Measurements from ENCODE around the gene TRIP13.

Gene TRIP13

DNA sequence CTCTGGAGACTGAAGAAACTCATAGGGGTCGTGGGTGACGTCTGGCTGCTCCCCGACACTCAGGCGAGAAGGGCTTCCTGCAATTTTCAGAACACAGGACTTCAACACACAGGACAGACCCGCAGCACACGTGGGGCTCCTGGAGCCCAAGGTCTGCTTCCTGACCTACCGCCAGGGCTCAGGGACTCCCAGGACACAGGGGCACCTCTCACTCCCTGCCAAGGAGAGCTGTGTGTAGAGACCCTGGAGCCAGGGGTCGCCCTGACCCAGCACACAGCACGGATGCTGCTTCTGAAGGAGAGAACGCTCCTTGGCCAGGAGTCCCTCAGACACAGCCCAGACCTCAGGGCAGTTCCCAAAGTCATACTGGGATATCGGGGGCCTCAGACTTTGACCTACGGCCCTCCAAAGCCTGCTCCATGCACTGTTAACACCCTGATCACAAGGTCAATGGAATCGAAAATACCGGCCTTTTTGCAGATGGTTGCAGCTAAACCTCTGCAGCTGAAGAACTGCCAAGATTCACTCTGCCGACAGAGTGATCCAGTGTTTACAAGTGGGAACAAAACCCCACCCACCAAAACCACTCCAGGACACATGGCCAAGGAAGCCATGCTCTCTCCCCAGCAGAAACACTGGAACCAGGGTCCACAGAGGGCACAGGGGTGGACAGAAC lies 28.1 kb upstream of the TRIP13 start:
- H3K4me3 ChIP-seq (ENCODE audit: low read depth, low read length), result no peak overlapping the region
- TF ChIP-seq, protein P1, sequence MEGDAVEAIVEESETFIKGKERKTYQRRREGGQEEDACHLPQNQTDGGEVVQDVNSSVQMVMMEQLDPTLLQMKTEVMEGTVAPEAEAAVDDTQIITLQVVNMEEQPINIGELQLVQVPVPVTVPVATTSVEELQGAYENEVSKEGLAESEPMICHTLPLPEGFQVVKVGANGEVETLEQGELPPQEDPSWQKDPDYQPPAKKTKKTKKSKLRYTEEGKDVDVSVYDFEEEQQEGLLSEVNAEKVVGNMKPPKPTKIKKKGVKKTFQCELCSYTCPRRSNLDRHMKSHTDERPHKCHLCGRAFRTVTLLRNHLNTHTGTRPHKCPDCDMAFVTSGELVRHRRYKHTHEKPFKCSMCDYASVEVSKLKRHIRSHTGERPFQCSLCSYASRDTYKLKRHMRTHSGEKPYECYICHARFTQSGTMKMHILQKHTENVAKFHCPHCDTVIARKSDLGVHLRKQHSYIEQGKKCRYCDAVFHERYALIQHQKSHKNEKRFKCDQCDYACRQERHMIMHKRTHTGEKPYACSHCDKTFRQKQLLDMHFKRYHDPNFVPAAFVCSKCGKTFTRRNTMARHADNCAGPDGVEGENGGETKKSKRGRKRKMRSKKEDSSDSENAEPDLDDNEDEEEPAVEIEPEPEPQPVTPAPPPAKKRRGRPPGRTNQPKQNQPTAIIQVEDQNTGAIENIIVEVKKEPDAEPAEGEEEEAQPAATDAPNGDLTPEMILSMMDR (IDR thresholded peaks at IDR 0.05; ENCODE audit: low read depth, low read length), result no peak
- in situ Hi-C loops (cut with HindIII; ENCODE audit: low sequenced_read_pairs), result no loop called here
- DNase-seq (ENCODE audit: low read depth, low spot score), result no peak

DNA sequence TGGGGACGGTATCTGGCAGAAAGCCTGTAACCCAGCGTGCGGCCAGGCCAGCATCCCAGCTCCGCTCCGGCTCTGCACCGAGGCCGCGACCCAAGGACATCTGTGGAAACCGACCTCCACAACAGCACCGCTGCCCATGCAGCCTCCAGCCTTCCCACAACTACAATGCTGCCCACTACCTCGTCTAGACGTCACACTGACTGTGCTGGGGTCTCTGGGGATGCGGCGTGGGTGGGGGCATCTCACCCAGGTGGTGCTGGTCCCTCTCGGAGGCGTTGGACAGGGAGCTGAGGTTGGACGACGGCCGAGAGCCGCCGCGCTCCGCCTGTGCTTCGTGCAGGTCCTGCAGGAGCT lies 27.5 kb upstream of the TRIP13 start:
- no peak for DNase-seq (ENCODE audit: low read depth, low spot score)
- in situ Hi-C loops (cut with HindIII; ENCODE audit: low sequenced_read_pairs), result no loop called here
- H3K4me3 ChIP-seq (ENCODE audit: low read depth, low read length), result no peak overlapping the region
- TF ChIP-seq, protein P1 (IDR thresholded peaks at IDR 0.05; ENCODE audit: low read depth, low read length), result no peak

- in situ Hi-C loops (cut with HindIII; ENCODE audit: low sequenced_read_pairs), result no loop called here
- no peak overlapping the region for H3K4me3 ChIP-seq (ENCODE audit: low read depth, low read length)
- DNase-seq (ENCODE audit: low read depth, low spot score), result no peak
Observed at GRCh38 chr5:865771-866170, 26.9 kb upstream of the TRIP13 start.

GRCh38 chr5:867300-867870 lies 25.3 kb upstream of the TRIP13 start:
- H3K4me3 ChIP-seq (ENCODE audit: low read depth, low read length), result no peak overlapping the region
- in situ Hi-C loops (cut with HindIII; ENCODE audit: low sequenced_read_pairs), result no loop called here
- no peak for DNase-seq (ENCODE audit: low read depth, low spot score)
- TF ChIP-seq, protein P1 (IDR thresholded peaks at IDR 0.05; ENCODE audit: low read depth, low read length), result no peak

More at GRCh38 chr5:865771-866170, 26.9 kb upstream of the TRIP13 start:
- TF ChIP-seq, protein P1 (IDR thresholded peaks at IDR 0.05; ENCODE audit: low read depth, low read length), result no peak

DNA sequence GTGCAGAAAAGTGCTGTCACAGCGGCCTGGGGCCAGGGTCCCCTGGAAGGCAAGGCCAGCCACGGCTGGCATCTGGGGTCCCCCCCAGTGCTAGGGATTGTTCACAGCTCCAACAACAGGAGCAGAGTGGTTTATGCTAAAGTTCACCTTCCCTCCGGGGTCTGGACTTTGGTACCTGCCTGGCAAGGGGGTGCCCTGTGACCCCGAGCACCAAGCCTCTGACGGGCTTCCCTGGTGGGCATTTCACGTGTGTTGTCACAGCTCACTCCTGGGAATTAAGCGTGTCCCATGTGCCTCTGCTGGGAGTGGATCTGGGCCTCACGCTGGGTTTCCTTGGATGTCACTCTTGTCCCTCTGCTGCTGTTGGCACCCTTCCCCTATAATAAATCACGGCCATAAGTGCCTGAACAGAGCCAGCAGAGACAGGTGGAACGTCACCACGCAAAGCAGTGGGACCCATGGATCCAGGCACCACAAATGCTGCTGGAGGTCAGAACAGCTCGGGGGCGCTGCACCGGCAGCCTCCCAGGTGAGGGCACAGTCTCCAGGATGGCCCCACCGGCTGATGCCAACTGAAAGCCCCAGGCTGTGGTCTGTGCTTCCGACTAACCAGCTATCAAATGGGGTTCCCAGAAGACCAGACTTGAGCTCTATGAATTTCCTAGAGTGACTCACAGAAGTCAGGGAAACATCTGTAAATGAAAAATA lies 24.1 kb upstream of the TRIP13 start:
- TF ChIP-seq, protein P1 (IDR thresholded peaks at IDR 0.05; ENCODE audit: low read depth, low read length), result no peak
- DNase-seq (ENCODE audit: low read depth, low spot score), result no peak
- no peak overlapping the region for H3K4me3 ChIP-seq (ENCODE audit: low read depth, low read length)
- in situ Hi-C loops (cut with HindIII; ENCODE audit: low sequenced_read_pairs), result no loop called here

- in situ Hi-C loops (cut with HindIII; ENCODE audit: low sequenced_read_pairs), result no loop called here
- TF ChIP-seq, protein P1 (IDR thresholded peaks at IDR 0.05; ENCODE audit: low read depth, low read length), result no peak
- DNase-seq (ENCODE audit: low read depth, low spot score), result no peak
Observed at GRCh38 chr5:870956-871355, 21.7 kb upstream of the TRIP13 start.

More at GRCh38 chr5:870956-871355, 21.7 kb upstream of the TRIP13 start:
- no peak overlapping the region for H3K4me3 ChIP-seq (ENCODE audit: low read depth, low read length)

Measured in astrocyte of the spinal cord (primary cell).